ENCODE results near the gene ROCK2.

- TF ChIP-seq CTCF (conservative IDR thresholded peaks at IDR 0.05), result no peak
- no peak for TF ChIP-seq ZFX (IDR thresholded peaks at IDR 0.05)
Measured at GRCh38 chr2:11208083-11208482, 136.4 kb downstream of the ROCK2 start.

Measured in C4-2B (cell line).